KOPT-K1 (cell line): ENCODE results near the gene SUSD2.

Experiments used
- H3K27ac ChIP-seq: fragments of 200-600 bp; sonication (generic); 2 replicates; pipeline ENCODE4 v1.5.1; 2016; ENCODE audit warnings: antibody characterized with exemption, mild to moderate bottlenecking, low read depth, low read length; ENCODE audit not compliant: poor library complexity, severe bottlenecking
- H3K36me3 ChIP-seq: fragments of 200-600 bp; sonication (generic); 2 replicates; pipeline ENCODE4 v1.5.1; 2017; ENCODE audit warnings: antibody characterized with exemption, mild to moderate bottlenecking, low read length, moderate library complexity; ENCODE audit not compliant: insufficient read depth
- H3K9me3 ChIP-seq: fragments of 200-600 bp; sonication (generic); 2 replicates; pipeline ENCODE4 v1.5.1; 2017; ENCODE audit warnings: antibody characterized with exemption, low read length, mild to moderate bottlenecking; ENCODE audit not compliant: insufficient read depth, poor library complexity, severe bottlenecking

Gene SUSD2

DNA sequence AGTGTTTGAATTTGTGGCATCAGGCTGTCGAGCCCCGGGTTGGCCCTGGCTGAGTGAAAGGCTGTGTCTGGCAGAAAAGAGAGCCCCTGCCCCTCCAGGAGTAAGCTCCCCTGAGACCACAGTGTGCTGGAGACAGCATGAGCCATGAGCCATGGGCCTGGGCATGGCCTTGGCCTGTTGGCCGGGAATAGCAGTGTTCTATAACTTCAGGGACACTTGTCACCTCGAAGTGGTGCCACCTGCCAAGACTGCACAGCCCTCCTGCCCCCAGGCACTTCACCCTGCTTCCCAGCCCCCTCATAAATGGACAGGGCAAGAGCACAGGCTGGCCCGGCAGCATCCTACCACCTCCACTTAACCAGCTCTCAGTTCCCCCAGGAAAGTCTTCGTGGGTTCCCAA lies 20.7 kb upstream of the SUSD2 start:
- no peak overlapping the region for H3K27ac ChIP-seq
- peaks cover 67% of the 10 kb centered on the region for H3K36me3 ChIP-seq
- H3K9me3 ChIP-seq, result no peaks in the 10 kb centered on the region

DNA sequence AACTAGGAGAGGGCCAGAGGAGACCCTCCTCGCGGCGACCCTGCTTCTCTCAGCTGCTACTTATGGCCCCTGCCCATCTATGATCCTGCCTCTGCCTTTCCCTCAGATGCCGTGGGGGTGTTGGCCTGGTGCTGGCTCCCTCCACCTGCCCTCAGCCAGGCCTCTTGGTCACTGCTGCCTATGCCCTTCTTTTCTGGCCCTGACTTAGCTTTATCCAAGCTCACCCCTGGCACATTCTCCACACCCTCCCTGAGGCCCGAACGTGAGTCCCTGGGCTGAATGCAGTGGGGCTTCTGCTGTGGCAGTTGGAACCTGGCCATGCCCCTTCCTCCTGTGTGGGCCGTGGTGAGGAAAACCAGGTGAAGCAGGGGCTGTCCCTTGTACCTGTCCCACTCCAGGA lies 19.8 kb upstream of the SUSD2 start:
- Histone ChIP-seq H3K36me3 (peaks cover 76% of the 10 kb centered on the region), H3K27ac (no peak overlapping the region), H3K9me3 (no peaks in the 10 kb centered on the region)

DNA sequence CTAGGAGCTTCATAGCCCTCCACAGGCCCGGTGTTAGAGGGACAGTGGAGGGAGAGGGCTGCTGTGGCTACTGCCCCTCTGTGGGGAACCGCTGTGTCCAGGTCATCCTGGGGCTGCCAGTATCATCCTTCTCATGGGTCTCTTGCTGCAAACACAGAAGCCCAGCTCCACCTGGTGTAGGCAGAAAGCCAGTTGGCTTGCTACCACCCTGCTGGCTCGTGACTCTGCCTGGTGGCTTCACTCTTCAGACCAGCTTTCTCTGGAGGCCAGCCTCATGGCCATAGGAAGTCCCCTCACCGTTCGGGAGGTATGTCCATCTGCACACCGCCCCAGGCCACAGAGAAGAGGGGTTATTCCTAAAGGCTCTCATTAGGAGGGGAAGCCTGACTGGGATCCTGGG lies 19.4 kb upstream of the SUSD2 start:
- Histone ChIP-seq H3K9me3 (no peaks in the 10 kb centered on the region), H3K36me3 (peaks cover 80% of the 10 kb centered on the region), H3K27ac (no peak overlapping the region)

DNA sequence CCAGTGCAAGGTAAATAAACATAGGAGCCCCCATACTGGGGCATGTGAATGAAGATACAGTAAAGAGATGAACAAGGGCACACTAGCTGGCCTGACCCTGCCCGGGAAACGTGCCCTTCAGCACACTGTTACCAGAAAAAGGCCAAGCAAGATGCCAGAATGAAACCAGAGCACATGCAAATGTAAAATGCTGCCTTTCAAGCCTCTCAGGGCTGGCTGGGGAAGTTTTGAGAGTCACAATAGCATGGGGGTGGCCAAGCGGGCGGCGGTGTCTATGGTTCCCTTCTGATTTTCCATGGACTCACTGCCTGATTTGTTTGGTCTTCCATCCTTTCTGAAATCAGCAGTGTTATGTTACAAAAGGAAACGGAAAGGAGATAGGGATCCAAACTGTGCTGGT lies 18.9 kb upstream of the SUSD2 start:
- Histone ChIP-seq H3K27ac (no peak overlapping the region), H3K36me3 (peaks cover 84% of the 10 kb centered on the region), H3K9me3 (no peaks in the 10 kb centered on the region)

DNA sequence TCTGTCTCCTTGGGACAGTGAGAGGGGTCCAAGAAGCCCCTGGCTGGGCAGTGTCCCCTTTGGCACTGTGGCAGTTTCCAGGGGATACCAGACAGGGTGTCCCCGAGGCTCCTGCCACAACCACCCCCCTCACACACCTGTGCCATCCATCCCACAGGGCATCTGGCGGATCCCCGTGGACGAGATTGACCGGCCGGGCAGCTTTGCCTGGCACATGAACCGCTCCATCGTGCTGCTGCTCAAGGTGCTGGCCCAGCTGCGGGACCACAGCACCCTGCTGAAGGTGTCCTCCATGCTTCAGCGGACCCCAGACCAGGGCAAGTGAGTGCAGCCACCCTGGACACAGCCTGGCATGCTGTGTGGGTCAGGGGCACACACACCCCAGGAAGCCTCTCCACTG lies 17.0 kb upstream of the SUSD2 start:
- Histone ChIP-seq H3K36me3 (peaks cover 94% of the 10 kb centered on the region), H3K9me3 (no peaks in the 10 kb centered on the region), H3K27ac (no peak overlapping the region)

DNA sequence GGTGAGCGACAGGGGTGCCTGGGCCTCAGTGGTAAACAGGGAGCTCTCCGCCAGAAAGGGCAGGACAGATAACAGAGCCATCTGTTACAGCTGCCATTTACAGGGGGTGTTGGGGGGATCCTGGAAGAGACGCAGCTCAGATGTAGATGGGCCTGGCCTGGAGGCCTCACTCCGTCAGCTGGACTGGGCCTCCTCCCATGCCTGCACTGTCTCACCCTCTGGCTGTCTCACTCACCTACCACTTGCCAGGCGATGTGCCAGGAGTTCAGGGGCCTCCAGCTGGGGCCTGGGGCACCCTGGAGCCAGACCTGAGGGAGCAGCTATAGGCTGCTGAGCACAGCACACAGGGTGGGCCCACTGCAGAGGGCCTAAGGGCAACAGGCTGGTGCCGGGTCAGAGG lies 16.3 kb upstream of the SUSD2 start:
- H3K9me3 ChIP-seq, result no peaks in the 10 kb centered on the region
- peaks cover 95% of the 10 kb centered on the region for H3K36me3 ChIP-seq
- no peak overlapping the region for H3K27ac ChIP-seq

DNA sequence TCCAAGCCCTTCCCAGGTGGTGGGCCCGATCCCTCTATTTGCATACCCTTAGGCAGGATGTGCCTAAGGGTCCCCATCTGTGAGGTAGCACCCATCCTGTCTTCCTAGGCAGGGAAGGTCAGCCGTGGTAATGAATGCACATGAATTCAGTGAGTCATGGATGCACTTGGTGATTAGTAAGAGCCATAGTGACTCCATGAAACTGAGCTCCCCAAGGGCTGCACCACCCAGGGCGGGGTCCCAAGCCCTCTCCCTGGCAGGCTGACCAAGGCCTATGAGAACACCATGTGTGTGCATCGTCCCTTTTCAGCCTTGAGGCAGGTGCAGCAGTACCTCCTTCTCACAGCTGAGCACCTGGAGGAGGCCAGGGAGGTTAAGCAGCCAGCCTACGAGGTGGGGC lies 15.6 kb upstream of the SUSD2 start:
- Histone ChIP-seq H3K9me3 (no peaks in the 10 kb centered on the region), H3K27ac (no peak overlapping the region), H3K36me3 (peaks cover 95% of the 10 kb centered on the region)

DNA sequence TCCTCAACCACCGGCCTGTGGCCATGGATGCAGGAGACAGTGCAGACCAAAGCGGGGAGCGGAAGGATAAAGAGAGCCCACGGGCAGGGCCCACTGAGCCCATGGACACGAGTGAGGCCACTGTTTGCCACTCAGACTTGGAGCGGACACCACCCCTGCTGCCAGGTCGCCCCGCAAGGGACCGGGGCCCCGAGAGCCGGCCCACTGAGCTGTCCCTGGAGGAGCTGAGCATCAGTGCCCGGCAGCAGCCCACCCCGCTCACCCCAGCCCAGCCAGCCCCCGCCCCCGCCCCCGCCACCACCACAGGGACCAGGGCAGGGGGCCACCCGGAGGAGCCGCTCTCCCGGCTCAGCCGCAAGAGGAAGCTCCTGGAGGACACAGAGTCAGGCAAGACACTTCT lies 14.5 kb upstream of the SUSD2 start:
- H3K9me3 ChIP-seq, result no peaks in the 10 kb centered on the region
- H3K27ac ChIP-seq, result no peak overlapping the region
- peaks cover 96% of the 10 kb centered on the region for H3K36me3 ChIP-seq

DNA sequence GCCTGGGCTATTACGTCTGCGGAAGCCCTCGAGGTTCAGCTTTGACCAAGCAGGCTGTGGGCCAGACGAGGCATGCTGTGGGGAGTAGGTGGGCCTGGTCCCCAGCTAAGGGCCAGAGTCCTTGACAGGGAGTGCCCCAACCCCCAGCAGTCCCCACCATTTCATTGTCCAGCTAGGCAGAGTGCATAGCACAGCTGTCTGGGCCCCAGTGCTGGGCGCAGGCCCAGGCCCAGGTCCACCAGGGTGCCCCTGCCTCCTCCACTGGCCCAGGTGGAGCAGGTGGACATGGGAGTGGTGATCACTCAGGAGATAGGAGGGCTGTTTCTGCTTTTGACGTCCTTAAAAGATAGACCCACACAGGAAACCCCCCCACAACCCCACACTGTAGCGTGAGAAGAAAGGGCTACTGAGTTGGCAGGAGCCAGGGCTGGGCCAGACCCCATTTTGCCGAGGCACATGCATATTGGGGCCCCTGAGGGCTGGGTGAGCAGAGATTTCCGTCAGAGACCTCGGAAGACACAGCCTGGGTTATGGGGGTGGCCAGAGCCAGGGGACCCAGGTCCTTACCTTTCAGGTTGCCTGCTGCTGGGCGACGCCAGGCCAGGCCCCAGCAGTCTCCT lies 11.7 kb upstream of the SUSD2 start:
- Histone ChIP-seq H3K9me3 (no peaks in the 10 kb centered on the region), H3K36me3 (peaks cover 98% of the 10 kb centered on the region), H3K27ac (no peak overlapping the region)

DNA sequence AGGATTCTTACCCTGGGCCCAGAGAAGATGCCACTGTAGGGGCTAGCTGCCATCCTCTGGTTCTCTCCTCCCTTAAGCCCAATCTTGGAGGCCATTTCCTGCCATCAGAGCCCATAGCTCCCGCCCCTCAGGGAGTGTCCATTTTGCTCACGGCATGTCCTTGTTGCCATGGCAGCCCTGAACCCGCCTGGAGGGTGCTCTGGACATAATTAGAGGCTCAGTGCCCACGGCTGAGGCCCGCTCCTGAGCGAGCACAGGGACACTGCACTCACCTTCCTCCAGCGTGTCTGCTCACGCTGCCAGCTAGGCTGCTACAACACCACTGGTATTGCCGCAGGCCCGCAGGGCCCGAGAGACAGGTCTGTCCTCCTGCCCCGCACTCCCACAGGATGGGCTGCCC lies 11.1 kb upstream of the SUSD2 start:
- no peak overlapping the region for H3K27ac ChIP-seq
- no peaks in the 10 kb centered on the region for H3K9me3 ChIP-seq
- H3K36me3 ChIP-seq, result peaks cover 98% of the 10 kb centered on the region

DNA sequence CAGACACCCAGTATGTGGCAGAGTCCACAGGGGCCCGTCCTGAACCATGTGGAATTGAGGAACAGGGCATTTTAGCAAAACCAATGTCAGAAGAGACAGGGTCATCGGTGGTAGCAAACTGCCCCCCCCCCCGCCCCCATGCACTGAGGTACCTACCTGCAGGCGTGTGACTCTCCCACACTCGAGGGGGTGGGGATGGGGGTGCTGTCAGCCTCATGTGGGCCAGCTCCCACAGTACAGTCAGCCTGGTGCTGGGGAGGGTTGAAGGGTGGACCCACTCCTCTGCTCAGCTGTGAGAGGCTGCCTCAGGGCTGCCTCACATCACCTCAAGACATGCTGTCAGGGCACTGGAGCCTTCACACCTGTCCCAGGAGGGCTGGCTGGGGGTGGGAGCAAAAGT lies 10.7 kb upstream of the SUSD2 start:
- Histone ChIP-seq H3K27ac (no peak overlapping the region), H3K36me3 (peaks cover 98% of the 10 kb centered on the region), H3K9me3 (no peaks in the 10 kb centered on the region)

DNA sequence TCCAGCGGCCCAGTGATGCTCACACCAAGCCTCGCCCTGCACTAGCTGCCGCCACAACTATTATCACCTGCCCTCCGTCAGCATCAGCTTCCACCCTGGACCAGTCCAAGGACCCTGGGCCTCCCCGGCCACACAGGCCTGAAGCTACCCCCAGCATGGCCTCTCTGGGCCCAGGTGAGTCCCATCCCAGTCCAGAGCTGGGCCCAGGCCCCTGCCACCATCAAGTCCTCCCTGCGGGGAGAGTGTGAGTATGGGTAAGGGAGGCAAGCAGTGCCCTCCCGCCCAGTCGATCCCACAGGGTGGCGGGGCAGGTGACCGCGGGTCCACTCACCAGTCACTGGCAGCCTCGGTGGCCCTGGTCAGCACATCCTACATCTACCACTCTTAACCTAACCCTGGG lies 9.5 kb upstream of the SUSD2 start:
- Histone ChIP-seq H3K27ac (no peak overlapping the region), H3K36me3 (peaks cover 98% of the 10 kb centered on the region), H3K9me3 (no peaks in the 10 kb centered on the region)

DNA sequence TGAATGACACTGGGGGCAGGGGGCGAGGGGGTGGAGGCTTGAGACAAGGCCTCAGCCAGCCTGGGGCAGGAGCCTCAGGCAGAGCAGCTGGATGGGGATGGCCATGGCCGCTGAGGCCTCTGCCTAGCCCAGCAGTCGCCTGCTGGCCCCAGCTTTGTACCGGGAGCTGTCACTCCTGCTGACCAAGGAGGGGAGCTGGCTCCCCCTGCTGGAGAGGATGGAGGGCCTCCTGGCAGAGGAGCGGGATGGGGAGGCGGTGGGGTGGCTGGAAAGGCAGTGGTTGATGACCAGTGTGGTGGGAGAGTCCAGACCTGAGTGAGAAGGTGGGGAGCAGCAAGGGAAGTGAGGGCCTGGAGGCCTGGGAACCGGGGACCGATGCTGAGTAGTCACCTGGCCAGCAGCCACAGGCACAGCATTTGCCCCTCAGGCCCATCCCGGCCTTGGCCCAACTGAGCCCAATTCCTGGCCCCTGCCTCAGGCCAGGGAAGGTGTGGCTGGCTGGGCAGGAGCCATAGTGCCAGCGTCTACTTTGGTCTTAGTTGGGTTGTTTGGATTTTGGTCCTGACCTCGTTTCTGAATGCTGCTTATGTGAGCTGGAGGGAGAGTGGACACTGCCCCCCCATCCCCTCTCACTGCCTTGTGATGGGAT lies 6.0 kb upstream of the SUSD2 start:
- no peak overlapping the region for H3K27ac ChIP-seq
- peaks cover 80% of the 10 kb centered on the region for H3K36me3 ChIP-seq
- H3K9me3 ChIP-seq, result no peaks in the 10 kb centered on the region

DNA sequence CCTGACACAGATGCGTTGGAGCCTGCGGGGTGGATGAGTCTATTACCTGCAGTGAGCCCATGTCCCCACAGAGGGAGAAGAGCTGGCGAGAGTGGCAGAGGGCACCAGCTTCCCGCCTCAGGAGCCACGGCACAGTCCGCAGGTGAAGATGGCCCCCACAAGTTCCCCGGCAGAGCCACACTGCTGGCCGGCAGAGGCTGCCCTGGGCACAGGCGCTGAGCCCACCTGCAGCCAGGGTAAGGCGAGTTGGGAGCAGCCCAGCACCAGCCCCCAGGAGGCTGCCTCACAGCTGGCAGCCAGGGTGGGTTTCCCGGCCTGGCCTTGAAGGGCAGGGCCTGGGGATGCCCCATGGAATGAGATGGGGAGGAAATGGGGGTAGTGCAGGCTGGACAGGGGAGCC lies 5.2 kb upstream of the SUSD2 start:
- peaks cover 72% of the 10 kb centered on the region for H3K36me3 ChIP-seq
- H3K27ac ChIP-seq, result no peak overlapping the region
- H3K9me3 ChIP-seq, result no peaks in the 10 kb centered on the region

DNA sequence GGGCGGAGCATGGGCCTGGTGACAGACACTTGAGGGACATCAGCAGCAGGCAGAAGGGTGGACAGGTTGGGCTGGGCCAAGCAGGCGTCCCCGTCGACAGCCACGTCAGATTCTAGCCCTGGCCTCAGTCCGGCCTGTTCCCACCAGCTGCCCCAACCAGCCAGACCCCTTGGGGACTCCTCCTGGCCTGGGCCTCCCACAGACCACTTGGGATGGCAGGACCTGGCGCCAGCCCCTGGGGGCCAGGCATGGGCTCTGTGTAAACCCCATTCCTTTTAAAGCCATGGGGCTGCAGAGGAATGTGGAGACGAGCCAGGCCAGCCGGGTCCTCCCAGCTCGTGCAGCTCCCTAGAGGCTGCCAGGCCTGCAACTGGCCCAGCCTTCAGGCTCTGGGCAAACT lies 4.7 kb upstream of the SUSD2 start:
- no peak overlapping the region for H3K27ac ChIP-seq
- H3K9me3 ChIP-seq, result no peaks in the 10 kb centered on the region
- peaks cover 66% of the 10 kb centered on the region for H3K36me3 ChIP-seq

DNA sequence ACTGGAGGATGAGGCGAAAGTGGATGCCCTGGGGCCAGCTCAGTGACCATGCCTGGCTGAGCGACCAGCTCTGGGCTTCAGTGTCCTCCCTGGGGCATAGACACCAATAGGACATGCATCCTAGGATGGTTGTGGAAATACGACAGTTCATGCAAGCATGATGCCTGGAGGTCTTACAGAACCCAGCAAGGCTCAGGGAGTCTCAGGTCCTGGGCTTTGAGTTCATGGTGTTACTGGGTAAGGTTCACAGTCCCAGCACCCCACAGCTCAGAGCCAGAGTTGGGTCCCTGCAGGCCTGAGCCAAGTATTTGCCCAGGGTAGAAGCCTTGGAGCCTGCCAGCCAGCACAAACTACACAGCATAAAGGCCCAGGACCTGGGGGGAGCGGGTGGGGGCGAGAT lies 4.2 kb upstream of the SUSD2 start:
- H3K36me3 ChIP-seq, result peaks cover 62% of the 10 kb centered on the region
- no peaks in the 10 kb centered on the region for H3K9me3 ChIP-seq
- H3K27ac ChIP-seq, result no peak overlapping the region
